Esophagus squamous epithelium (tissue), 4 donors: Measurements from ENCODE around the gene VPS16.

Experiments used
- POLR2A ChIP-seq, 4 donors: fragments of 450-650 bp; IDR thresholded peaks; one replicate each; pipeline ENCODE4 v1.6.1; 2017; ENCODE audit warnings: antibody characterized with exemption in 4 of 4, mild to moderate bottlenecking in 4 of 4, moderate library complexity in 3 of 4
- TF ChIP-seq, protein P1 (sequence below), 6 experiments: fragments of 450-650 bp in 4 of 6; fragments of 200-600 bp in 2 of 6; sonication (generic) in 2 of 6; IDR thresholded peaks; one replicate each; pipeline ENCODE4 v1.5.1; 2016 to 2019; ENCODE audit warnings: antibody characterized with exemption in 6 of 6, mild to moderate bottlenecking in 4 of 6, moderate library complexity in 4 of 6

DNA sequence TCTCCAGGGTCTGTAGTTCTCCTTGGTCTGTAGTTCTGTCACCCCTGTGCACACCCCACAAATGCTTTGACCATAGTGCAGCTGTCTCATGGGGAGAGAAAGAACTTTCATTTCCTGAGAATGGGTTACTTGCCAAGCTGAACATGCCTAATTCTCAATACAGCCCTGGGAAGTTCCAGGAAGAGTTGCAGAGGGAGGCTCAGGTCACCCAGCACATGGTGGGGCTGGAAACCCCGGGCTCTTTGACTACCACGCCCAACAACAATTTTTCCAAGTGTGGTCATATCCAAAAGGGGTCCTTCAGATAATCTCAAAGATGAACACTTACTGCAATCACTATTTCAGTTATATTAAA lies 30.5 kb downstream of the VPS16 start:
- TF ChIP-seq, protein P1, sequence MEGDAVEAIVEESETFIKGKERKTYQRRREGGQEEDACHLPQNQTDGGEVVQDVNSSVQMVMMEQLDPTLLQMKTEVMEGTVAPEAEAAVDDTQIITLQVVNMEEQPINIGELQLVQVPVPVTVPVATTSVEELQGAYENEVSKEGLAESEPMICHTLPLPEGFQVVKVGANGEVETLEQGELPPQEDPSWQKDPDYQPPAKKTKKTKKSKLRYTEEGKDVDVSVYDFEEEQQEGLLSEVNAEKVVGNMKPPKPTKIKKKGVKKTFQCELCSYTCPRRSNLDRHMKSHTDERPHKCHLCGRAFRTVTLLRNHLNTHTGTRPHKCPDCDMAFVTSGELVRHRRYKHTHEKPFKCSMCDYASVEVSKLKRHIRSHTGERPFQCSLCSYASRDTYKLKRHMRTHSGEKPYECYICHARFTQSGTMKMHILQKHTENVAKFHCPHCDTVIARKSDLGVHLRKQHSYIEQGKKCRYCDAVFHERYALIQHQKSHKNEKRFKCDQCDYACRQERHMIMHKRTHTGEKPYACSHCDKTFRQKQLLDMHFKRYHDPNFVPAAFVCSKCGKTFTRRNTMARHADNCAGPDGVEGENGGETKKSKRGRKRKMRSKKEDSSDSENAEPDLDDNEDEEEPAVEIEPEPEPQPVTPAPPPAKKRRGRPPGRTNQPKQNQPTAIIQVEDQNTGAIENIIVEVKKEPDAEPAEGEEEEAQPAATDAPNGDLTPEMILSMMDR (IDR thresholded peaks at IDR 0.05): no peak
- TF ChIP-seq POLR2A (IDR thresholded peaks at IDR 0.05): no peak
